HG02885 (cell line): ENCODE data around the gene CDK6.

Experiments
- ATAC-seq: cut with Tn5 transposase; IDR thresholded peaks from one replicate; pipeline ENCODE4 v1.9.1; 2021; ENCODE audit warnings: mild to moderate bottlenecking; ENCODE audit not compliant: unreplicated experiment, poor library complexity

The CDK6 gene

GRCh38 chr7:92797693-92798092 is 38.7 kb downstream of the CDK6 start:
- peak; percentile 59 for ATAC-seq

GRCh38 chr7:92797284-92797683 is 39.1 kb downstream of the CDK6 start:
- ATAC-seq: peak; percentile 20

GRCh38 chr7:92794831-92795230 is 41.5 kb downstream of the CDK6 start:
- ATAC-seq: no peak

GRCh38 chr7:92794391-92794790 is 42.0 kb downstream of the CDK6 start:
- no peak for ATAC-seq

- no peak for ATAC-seq
Measured at GRCh38 chr7:92793656-92794205, 42.6 kb downstream of the CDK6 start.

GRCh38 chr7:92790992-92791391 is 45.4 kb downstream of the CDK6 start:
- no peak for ATAC-seq

GRCh38 chr7:92788559-92789183 is 47.7 kb downstream of the CDK6 start:
- no peak for ATAC-seq

GRCh38 chr7:92785923-92786322 is 50.5 kb downstream of the CDK6 start:
- no peak for ATAC-seq

GRCh38 chr7:92784935-92785334 is 51.4 kb downstream of the CDK6 start:
- ATAC-seq: no peak

- no peak for ATAC-seq
Measured at GRCh38 chr7:92783260-92784201, 52.8 kb downstream of the CDK6 start.

- ATAC-seq: no peak
Measured at GRCh38 chr7:92782855-92783254, 53.5 kb downstream of the CDK6 start.

GRCh38 chr7:92782236-92782635 is 54.1 kb downstream of the CDK6 start:
- ATAC-seq: no peak

- no peak for ATAC-seq
Measured at GRCh38 chr7:92781117-92781720, 55.2 kb downstream of the CDK6 start.

GRCh38 chr7:92778972-92779371 is 57.4 kb downstream of the CDK6 start:
- ATAC-seq: no peak

- no peak for ATAC-seq
Measured at GRCh38 chr7:92777993-92778392, 58.4 kb downstream of the CDK6 start.

- no peak for ATAC-seq
Measured at GRCh38 chr7:92773808-92774207, 62.6 kb downstream of the CDK6 start.

GRCh38 chr7:92769844-92770243 is 66.5 kb downstream of the CDK6 start:
- ATAC-seq: no peak

- ATAC-seq: peak; percentile 17
Measured at GRCh38 chr7:92769394-92769699, 67.0 kb downstream of the CDK6 start.

GRCh38 chr7:92768501-92769393 is 67.6 kb downstream of the CDK6 start:
- peak; percentile 96 for ATAC-seq

GRCh38 chr7:92767437-92767836 is 68.9 kb downstream of the CDK6 start:
- no peak for ATAC-seq
